Measurements from ENCODE around the gene KDM8.

KDM8 gene

GRCh38 chr16:27195076-27195741, 8.1 kb upstream of the KDM8 start:
- H3K79me2 ChIP-seq (ENCODE audit: low read length), result no peaks in the 10 kb centered on the region
- H3K4me3 ChIP-seq (ENCODE audit: low read length), result no peak overlapping the region
- H3K4me1 ChIP-seq (ENCODE audit: low read length), result peaks cover 15% of the 10 kb centered on the region
- TF ChIP-seq EZH2phosphoT487 (IDR thresholded peaks at IDR 0.05; ENCODE audit: low read length), result no peak
- no peak for TF ChIP-seq CTCF (IDR thresholded peaks at IDR 0.05; ENCODE audit: low read length)
- TF ChIP-seq EZH2 (optimal IDR thresholded peaks at IDR 0.05; ENCODE audit: low read depth, low read length), result no peak
- H2AFZ ChIP-seq (ENCODE audit: low read length), result no peak overlapping the region
- peaks cover 13% of the 10 kb centered on the region for H3F3A ChIP-seq (ENCODE audit: insufficient read depth, low read length)
- no peaks in the 10 kb centered on the region for H3K36me3 ChIP-seq (replicated peaks; ENCODE audit: insufficient read depth, low read length)
- no peaks in the 10 kb centered on the region for H3K9me2 ChIP-seq (replicated peaks; ENCODE audit: insufficient read depth, low read length)
- H3K9me3 ChIP-seq (replicated peaks; ENCODE audit: insufficient read depth, low read length), result no peaks in the 10 kb centered on the region
- no peak overlapping the region for H3K9ac ChIP-seq (ENCODE audit: low read length)
- H3K4me2 ChIP-seq (ENCODE audit: low read depth, low read length), result no peak overlapping the region
- no peaks in the 10 kb centered on the region for H4K20me1 ChIP-seq (ENCODE audit: insufficient read depth, low read length)
- H3K27me3 ChIP-seq (replicated peaks; ENCODE audit: insufficient read depth, low read length), result no peaks in the 10 kb centered on the region
- no peak for DNase-seq
- no peak overlapping the region for H3K27ac ChIP-seq (ENCODE audit: low read length)

- H4K20me1 ChIP-seq (ENCODE audit: insufficient read depth, low read length), result no peaks in the 10 kb centered on the region
- no peaks in the 10 kb centered on the region for H3K79me2 ChIP-seq (ENCODE audit: low read length)
- TF ChIP-seq EZH2phosphoT487 (IDR thresholded peaks at IDR 0.05; ENCODE audit: low read length) (no peak), CTCF (IDR thresholded peaks at IDR 0.05; ENCODE audit: low read length) (no peak), EZH2 (optimal IDR thresholded peaks at IDR 0.05; ENCODE audit: low read depth, low read length) (no peak)
- peaks cover 13% of the 10 kb centered on the region for H3F3A ChIP-seq (ENCODE audit: insufficient read depth, low read length)
- H3K4me3 ChIP-seq (ENCODE audit: low read length), result no peak overlapping the region
- H2AFZ ChIP-seq (ENCODE audit: low read length), result no peak overlapping the region
- no peak overlapping the region for H3K9ac ChIP-seq (ENCODE audit: low read length)
- peaks cover 15% of the 10 kb centered on the region for H3K4me1 ChIP-seq (ENCODE audit: low read length)
- DNase-seq, result no peak
- H3K9me3 ChIP-seq (replicated peaks; ENCODE audit: insufficient read depth, low read length), result no peaks in the 10 kb centered on the region
- no peak overlapping the region for H3K4me2 ChIP-seq (ENCODE audit: low read depth, low read length)
- no peak overlapping the region for H3K27ac ChIP-seq (ENCODE audit: low read length)
- H3K36me3 ChIP-seq (replicated peaks; ENCODE audit: insufficient read depth, low read length), result no peaks in the 10 kb centered on the region
- H3K9me2 ChIP-seq (replicated peaks; ENCODE audit: insufficient read depth, low read length), result no peaks in the 10 kb centered on the region
- H3K27me3 ChIP-seq (replicated peaks; ENCODE audit: insufficient read depth, low read length), result no peaks in the 10 kb centered on the region
Measured at GRCh38 chr16:27195941-27196595, 7.3 kb upstream of the KDM8 start.

- DNase-seq, result no peak
- Histone ChIP-seq H2AFZ (ENCODE audit: low read length) (no peak overlapping the region), H3K9me3 (replicated peaks; ENCODE audit: insufficient read depth, low read length) (no peaks in the 10 kb centered on the region)
Measured at GRCh38 chr16:27197004-27197403, 6.3 kb upstream of the KDM8 start.

More at GRCh38 chr16:27197004-27197403, 6.3 kb upstream of the KDM8 start:
- Histone ChIP-seq H3K27me3 (replicated peaks; ENCODE audit: insufficient read depth, low read length) (no peaks in the 10 kb centered on the region), H4K20me1 (ENCODE audit: insufficient read depth, low read length) (no peaks in the 10 kb centered on the region), H3K4me1 (ENCODE audit: low read length) (peaks cover 15% of the 10 kb centered on the region), H3K79me2 (ENCODE audit: low read length) (no peaks in the 10 kb centered on the region), H3K9ac (ENCODE audit: low read length) (no peak overlapping the region), H3K4me3 (ENCODE audit: low read length) (no peak overlapping the region), H3F3A (ENCODE audit: insufficient read depth, low read length) (peaks cover 13% of the 10 kb centered on the region), H3K36me3 (replicated peaks; ENCODE audit: insufficient read depth, low read length) (no peaks in the 10 kb centered on the region), H3K27ac (ENCODE audit: low read length) (no peak overlapping the region), H3K4me2 (ENCODE audit: low read depth, low read length) (no peak overlapping the region), H3K9me2 (replicated peaks; ENCODE audit: insufficient read depth, low read length) (no peaks in the 10 kb centered on the region)
- TF ChIP-seq EZH2phosphoT487 (IDR thresholded peaks at IDR 0.05; ENCODE audit: low read length), result no peak
- TF ChIP-seq EZH2 (optimal IDR thresholded peaks at IDR 0.05; ENCODE audit: low read depth, low read length), result no peak
- no peak for TF ChIP-seq CTCF (IDR thresholded peaks at IDR 0.05; ENCODE audit: low read length)
